LNCAP (cell line): ENCODE measurements around the gene CDYL2.

ENCODE experiments used
- TF ChIP-seq, protein P1 (sequence below): fragments of 450-650 bp; IDR thresholded peaks from 2 replicates; pipeline ENCODE4 v1.5.1; 2017; ENCODE audit warnings: mild to moderate bottlenecking

CDYL2 gene

DNA sequence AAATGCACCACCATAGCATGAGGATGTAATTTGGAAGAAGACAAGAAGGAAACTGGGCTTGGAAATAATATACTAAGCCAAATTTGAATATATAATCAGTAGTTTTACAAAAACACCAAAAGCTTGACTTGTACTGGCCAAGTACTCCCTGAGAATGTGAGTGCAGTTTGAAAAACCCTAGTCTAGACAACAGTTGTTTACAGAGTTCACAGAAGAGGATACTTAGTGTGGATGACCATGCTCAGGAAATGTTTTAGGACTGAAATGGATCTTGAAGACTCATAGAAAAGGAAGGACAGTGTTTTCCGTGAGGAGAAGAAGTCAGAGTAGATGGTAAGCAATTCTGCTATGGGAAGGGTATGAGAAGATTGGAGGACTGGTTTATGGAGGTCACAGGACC, 1.9 kb upstream of the CDYL2 start:
- TF ChIP-seq, protein P1, sequence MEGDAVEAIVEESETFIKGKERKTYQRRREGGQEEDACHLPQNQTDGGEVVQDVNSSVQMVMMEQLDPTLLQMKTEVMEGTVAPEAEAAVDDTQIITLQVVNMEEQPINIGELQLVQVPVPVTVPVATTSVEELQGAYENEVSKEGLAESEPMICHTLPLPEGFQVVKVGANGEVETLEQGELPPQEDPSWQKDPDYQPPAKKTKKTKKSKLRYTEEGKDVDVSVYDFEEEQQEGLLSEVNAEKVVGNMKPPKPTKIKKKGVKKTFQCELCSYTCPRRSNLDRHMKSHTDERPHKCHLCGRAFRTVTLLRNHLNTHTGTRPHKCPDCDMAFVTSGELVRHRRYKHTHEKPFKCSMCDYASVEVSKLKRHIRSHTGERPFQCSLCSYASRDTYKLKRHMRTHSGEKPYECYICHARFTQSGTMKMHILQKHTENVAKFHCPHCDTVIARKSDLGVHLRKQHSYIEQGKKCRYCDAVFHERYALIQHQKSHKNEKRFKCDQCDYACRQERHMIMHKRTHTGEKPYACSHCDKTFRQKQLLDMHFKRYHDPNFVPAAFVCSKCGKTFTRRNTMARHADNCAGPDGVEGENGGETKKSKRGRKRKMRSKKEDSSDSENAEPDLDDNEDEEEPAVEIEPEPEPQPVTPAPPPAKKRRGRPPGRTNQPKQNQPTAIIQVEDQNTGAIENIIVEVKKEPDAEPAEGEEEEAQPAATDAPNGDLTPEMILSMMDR: no peak

DNA sequence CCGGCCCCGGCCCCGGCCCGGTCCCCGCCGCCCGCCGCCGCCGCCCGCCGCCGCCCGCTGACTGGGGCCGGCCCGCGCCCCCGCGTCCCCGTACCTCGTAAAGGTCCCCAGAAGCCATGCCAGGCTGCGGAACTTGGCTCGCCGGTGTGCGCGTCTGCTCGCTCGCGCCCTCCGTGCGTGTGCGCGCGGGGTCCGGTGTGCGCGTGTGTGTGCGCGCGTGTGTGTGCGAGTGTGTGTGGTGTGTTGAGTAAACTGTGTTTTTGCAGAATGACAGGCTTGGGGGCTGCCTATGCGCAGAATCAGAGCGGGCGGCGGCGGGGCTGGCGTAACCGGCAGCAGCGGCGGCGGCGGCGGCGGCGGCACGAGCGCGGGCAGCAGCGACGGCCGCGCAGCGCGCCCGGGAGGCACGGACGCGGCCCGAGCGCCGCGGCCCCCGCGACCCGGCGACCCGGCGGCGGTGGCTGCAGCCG, 307 bp downstream of the CDYL2 start:
- TF ChIP-seq, protein P1: no peak

DNA sequence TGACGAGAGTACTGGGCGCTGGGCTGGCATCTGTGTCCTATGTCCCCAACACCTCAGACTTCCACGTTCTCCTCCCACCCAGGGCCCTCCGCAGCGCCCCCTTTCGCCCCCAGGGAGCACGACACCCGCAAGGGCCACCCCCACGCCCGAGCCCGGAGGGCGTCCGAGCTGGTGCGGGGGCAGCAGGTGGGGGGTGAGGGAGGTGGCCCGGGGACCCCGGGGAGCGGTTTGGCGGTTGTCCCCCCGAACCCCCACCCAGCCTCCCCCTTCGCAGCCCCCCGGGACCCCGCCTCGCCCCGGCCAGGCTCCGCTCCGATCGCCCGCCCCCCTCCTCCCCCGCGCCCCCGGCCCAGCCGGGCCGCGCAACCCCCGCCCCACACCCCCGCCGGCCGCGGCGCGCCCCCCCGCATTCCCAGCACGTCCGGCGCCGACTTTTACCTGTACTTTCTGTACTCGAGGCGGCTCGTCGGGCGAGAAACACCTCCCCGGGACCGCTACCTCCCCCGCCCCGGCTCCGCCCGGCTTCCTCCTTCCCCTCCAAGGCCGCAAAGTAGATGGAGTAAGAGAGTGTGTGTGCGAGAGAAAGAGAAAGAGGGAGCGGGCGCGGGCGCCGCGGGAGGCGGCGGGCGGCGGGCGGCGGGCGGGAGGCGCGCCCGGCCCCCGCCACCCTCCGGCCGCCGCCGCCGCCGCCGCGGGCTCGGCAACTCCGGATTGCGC, 901 bp downstream of the CDYL2 start:
- TF ChIP-seq, protein P1: peak; percentile 54

DNA sequence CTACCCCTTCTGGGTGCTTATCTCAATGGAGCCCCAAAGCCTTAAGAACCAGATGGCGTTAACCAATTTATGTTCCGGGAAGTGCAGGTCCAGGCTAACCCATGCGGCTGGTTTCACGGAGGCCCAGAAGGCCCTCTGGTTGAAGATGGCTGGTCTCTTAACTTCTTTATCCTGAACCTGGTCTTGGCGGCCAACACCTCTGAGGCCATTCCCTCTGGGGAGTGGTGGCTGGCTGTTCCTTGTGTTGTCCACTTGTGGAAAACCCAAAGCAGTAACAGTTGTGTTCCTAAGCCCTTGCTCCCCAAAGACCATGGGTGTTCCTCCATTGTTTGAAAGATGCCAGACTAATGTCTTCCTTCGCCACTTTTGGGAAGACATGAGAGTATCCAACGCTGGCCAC, 1.5 kb downstream of the CDYL2 start:
- TF ChIP-seq, protein P1: no peak

DNA sequence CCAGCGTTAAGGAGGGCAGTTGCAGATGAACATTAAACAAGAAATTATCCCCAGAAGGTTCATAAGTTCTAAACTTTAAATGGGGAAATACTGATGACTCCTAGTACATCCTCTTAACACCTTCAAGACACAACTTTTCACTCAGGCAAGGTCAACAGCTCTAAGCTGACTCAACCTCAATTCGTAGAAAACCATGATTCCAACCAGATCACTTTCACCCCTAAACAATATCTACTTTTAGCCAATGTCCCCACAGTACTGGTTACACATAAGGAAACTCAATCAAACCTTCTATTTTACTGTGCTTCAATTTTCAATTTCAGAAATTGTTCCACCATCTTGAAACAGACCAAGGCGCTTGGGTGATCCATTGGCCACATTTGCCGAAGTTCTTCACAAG, 2.3 kb downstream of the CDYL2 start:
- TF ChIP-seq, protein P1: no peak

DNA sequence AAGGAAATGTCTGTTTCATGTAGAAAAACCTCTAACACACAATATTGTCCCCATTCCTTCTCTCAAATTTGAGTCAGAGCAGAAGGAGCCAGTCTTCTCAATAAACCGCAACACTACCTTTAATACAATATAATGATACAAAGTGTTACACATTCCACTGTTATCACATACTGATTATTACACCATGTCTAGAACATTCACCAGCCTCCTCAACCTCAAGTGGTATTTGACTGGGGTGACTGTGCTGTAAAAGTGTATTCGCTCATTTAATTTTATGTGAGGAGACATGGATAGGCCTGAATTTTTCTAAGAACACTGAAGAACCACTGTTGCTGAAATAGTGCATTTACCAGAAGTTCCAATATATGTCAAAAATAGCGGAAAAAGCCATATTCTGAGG, 10.3 kb downstream of the CDYL2 start:
- TF ChIP-seq, protein P1: no peak

DNA sequence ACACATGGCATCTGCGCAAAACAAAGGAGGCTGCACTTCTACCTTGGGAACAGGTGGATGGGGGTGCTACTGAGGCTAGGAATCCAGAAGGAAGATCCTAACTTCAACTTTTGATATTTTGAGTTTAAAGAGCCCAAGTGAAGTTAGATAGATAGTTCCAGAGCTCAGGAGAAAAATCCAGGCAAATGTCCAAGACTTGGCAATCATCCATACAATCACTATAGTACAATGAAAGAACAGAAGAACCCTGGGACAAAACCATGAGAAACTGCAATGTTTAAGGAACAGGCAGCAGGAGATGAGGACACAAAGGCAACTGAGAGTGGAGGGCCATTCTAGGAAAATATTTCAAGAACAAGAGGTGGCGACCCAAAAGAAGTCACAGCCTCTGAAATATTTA, 12.4 kb downstream of the CDYL2 start:
- TF ChIP-seq, protein P1: no peak

DNA sequence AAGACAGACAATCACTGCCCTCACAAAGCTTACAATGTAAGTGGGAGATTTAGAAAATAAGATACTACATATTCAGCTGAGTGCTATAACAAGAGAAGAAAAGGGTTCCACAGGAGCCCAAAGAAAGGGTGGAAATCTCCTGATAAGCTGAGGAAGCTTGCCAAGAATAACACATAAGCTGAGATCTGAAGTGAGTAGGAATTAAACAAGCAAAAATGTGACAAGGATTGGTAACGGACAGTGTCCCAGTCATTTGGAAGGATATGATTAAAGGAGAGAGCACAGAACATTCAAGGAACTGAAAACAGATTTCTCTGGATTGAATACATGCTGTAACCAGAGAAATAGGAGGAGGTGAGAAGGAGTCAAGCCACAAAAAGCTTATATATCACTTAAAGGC, 13.0 kb downstream of the CDYL2 start:
- TF ChIP-seq, protein P1: no peak
